Uterus (tissue), 4 donors: ENCODE measurements around the gene ZMYND12. TPM values are rescaled to one million over a fixed set of nuclear protein-coding genes. Genes with fewer than 3 reads are reported as not detected.

Source experiments
- DNase-seq, 2 donors: peaks; one replicate each; pipeline ENCODE4 v3.0.0-alpha.2; 2019 to 2020
- H3K27ac ChIP-seq, 2 donors: fragments of 200-600 bp; sonication (generic); 1 replicate in 1 of 2; 2 replicates in 1 of 2; pipeline ENCODE4 v1.5.1; 2016 to 2018
- H3K27me3 ChIP-seq, 2 donors: fragments of 200-600 bp; sonication (generic); one replicate each; pipeline ENCODE4 v1.5.1; 2018 to 2019; ENCODE audit warnings: control low read depth in 1 of 2
- H3K36me3 ChIP-seq, 2 donors: fragments of 200-600 bp; sonication (generic); one replicate each; pipeline ENCODE4 v1.5.1; 2019; ENCODE audit warnings: control low read depth in 1 of 2
- H3K4me1 ChIP-seq, 2 donors: fragments of 200-600 bp; sonication (generic); one replicate each; pipeline ENCODE4 v1.5.1; 2018 to 2019; ENCODE audit warnings: control low read depth in 1 of 2
- H3K4me3 ChIP-seq, 2 donors: fragments of 200-600 bp; sonication (generic); 1 replicate in 1 of 2; 2 replicates in 1 of 2; pipeline ENCODE4 v1.5.1; 2018 to 2019; ENCODE audit warnings: mild to moderate bottlenecking in 1 of 2
- H3K9me3 ChIP-seq, 2 donors: fragments of 200-600 bp; sonication (generic); one replicate each; pipeline ENCODE4 v1.5.1; 2019; ENCODE audit warnings: control low read depth in 1 of 2
- POLR2A ChIP-seq, 2 donors: fragments of 450-650 bp; IDR thresholded peaks; one replicate each; pipeline ENCODE4 v1.6.1; 2016; ENCODE audit warnings: antibody characterized with exemption in 2 of 2, mild to moderate bottlenecking in 1 of 2, moderate library complexity in 1 of 2
- intact Hi-C: fragments of 100-400 bp; cut with DNase I; formaldehyde crosslinking; loops from one replicate; pipeline ENCODE4 v1.15.1; 2023; ENCODE audit warnings: low total_unique reads
- total RNA-seq, 4 donors: library from RNA; depleted of rRNA in 3 of 4; stranded (reverse); fragments of >200 nt in 3 of 4; gene quantifications; one replicate each; pipeline versions ENCODE4 v1.1.0 to v1.2.4, GENCODE V29; 2014 to 2023
- TF ChIP-seq, protein P1 (sequence below), 4 experiments: fragments of 200-600 bp in 2 of 4; fragments of 450-650 bp in 2 of 4; sonication (generic) in 2 of 4; IDR thresholded peaks; one replicate each; pipeline ENCODE4 v1.5.1; 2016 to 2019; ENCODE audit warnings: antibody characterized with exemption in 4 of 4, mild to moderate bottlenecking in 2 of 4, moderate library complexity in 1 of 4
- donor health status: DM: yes; HTN: yes; CAD: no.

The ZMYND12 gene
- total RNA-seq, 4 donors from 2014 or later: 0.59 to 5.7 TPM; not detected in 2

DNA sequence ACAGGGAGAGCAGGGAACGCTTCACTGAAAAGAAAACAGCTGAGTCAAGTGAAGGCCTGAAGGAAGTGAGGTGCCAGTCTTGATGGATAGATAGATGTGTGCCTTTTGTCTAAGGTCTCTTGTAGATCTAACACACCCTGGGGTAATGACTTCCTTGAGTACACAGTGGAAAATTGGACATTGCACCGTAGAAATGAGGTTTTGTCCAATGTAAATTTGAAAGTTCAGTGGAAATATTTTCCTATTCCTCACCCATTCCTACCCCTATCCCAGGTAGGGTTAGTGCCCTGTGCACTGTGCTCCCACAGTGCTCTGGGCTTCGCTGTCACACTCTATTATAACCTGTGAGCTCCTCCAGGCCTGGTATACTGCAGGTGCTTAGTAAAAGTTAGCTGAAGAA lies 24.3 kb downstream of the ZMYND12 start:
- no peaks in the 10 kb centered on the region for H3K27me3 ChIP-seq
- H3K4me3 ChIP-seq: no peak overlapping the region
- TF ChIP-seq, protein P1, sequence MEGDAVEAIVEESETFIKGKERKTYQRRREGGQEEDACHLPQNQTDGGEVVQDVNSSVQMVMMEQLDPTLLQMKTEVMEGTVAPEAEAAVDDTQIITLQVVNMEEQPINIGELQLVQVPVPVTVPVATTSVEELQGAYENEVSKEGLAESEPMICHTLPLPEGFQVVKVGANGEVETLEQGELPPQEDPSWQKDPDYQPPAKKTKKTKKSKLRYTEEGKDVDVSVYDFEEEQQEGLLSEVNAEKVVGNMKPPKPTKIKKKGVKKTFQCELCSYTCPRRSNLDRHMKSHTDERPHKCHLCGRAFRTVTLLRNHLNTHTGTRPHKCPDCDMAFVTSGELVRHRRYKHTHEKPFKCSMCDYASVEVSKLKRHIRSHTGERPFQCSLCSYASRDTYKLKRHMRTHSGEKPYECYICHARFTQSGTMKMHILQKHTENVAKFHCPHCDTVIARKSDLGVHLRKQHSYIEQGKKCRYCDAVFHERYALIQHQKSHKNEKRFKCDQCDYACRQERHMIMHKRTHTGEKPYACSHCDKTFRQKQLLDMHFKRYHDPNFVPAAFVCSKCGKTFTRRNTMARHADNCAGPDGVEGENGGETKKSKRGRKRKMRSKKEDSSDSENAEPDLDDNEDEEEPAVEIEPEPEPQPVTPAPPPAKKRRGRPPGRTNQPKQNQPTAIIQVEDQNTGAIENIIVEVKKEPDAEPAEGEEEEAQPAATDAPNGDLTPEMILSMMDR (IDR thresholded peaks at IDR 0.05): no peak
- no peak for TF ChIP-seq POLR2A (IDR thresholded peaks at IDR 0.05)
- no peaks in the 10 kb centered on the region for H3K4me1 ChIP-seq
- intact Hi-C loops: no loop called here
- no peak for DNase-seq
- no peaks in the 10 kb centered on the region for H3K9me3 ChIP-seq
- H3K27ac ChIP-seq: no peak overlapping the region
- peaks cover 0 to 3% of the 10 kb centered on the region in 2 donors for H3K36me3 ChIP-seq

- H3K4me3 ChIP-seq: no peak overlapping the region
- no peaks in the 10 kb centered on the region for H3K4me1 ChIP-seq
- no peak for DNase-seq
- H3K36me3 ChIP-seq: peaks cover 0 to 3% of the 10 kb centered on the region in 2 donors
- H3K9me3 ChIP-seq: no peaks in the 10 kb centered on the region
- no peak overlapping the region for H3K27ac ChIP-seq
- no peaks in the 10 kb centered on the region for H3K27me3 ChIP-seq
- TF ChIP-seq POLR2A (IDR thresholded peaks at IDR 0.05): no peak
- TF ChIP-seq, protein P1 (IDR thresholded peaks at IDR 0.05): no peak
- intact Hi-C loops: no loop called here
Measured at GRCh38 chr1:42430286-42431135, 25.3 kb downstream of the ZMYND12 start.

DNA sequence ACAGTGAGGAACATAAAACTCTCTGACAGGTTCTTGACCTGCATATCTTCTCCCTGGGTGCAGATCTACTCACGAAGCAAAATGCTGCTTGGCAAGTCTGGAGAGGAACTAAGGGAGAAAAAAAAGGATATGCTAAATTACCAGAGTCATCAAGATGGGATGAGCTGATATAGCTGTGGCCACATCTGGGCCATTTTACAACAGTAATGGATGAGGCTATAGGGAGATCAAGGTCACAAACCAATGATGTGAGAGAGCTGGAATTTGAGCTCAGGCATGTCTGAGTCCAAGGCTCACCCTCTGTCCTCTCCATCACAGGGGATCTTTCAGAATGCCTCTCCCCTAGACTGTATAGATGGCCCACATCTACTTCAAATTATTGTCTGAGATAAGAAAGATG lies 26.2 kb downstream of the ZMYND12 start:
- DNase-seq: no peak
- H3K4me3 ChIP-seq: no peak overlapping the region
- no peaks in the 10 kb centered on the region for H3K9me3 ChIP-seq
- no peak for TF ChIP-seq POLR2A (IDR thresholded peaks at IDR 0.05)
- TF ChIP-seq, protein P1 (IDR thresholded peaks at IDR 0.05): no peak
- intact Hi-C loops: no loop called here
- no peaks in the 10 kb centered on the region for H3K27me3 ChIP-seq
- no peaks in the 10 kb centered on the region for H3K4me1 ChIP-seq
- peaks cover 0 to 3% of the 10 kb centered on the region in 2 donors for H3K36me3 ChIP-seq
- H3K27ac ChIP-seq: no peak overlapping the region

- Histone ChIP-seq H3K27ac (no peak overlapping the region), H3K27me3 (no peaks in the 10 kb centered on the region), H3K4me3 (no peak overlapping the region), H3K36me3 (peaks cover 0 to 3% of the 10 kb centered on the region in 2 donors), H3K9me3 (no peaks in the 10 kb centered on the region), H3K4me1 (no peaks in the 10 kb centered on the region)
- intact Hi-C loops: no loop called here
- no peak for TF ChIP-seq POLR2A (IDR thresholded peaks at IDR 0.05)
- TF ChIP-seq, protein P1 (IDR thresholded peaks at IDR 0.05): no peak
- DNase-seq: no peak
Measured at GRCh38 chr1:42427240-42427639, 28.6 kb downstream of the ZMYND12 start.

- Histone ChIP-seq H3K4me3 (no peak overlapping the region), H3K9me3 (no peaks in the 10 kb centered on the region), H3K27ac (no peak overlapping the region), H3K36me3 (peaks cover 0 to 3% of the 10 kb centered on the region in 2 donors), H3K4me1 (peaks cover 4 to 6% of the 10 kb centered on the region in 2 donors), H3K27me3 (no peaks in the 10 kb centered on the region)
- no peak for DNase-seq
- TF ChIP-seq, protein P1 (IDR thresholded peaks at IDR 0.05): no peak
- no peak for TF ChIP-seq POLR2A (IDR thresholded peaks at IDR 0.05)
- intact Hi-C loops: no loop called here
Measured at GRCh38 chr1:42424201-42424600, 31.6 kb downstream of the ZMYND12 start.
